ENCODE measurements around the gene KMT2B.

DNA sequence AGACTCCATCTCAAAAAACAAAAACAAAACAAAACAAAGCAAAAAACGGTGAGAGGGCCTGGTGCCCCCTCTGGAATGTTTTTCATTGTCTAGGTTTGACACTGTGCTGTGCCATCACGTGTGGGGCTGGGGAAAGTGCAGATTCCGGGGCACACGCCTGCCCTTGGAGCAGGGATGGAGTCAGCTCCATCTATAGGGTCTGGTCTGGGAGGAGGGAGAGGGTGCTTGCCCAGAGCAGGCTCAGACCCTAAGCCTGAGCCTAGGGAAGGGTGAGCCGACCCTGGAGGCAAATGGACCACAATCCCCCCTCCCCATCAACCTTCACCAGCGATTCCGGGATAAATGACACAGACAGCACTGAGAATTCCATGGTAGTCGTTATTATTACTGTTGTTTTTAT is 24.4 kb upstream of the KMT2B start:
- TF ChIP-seq, protein P1, sequence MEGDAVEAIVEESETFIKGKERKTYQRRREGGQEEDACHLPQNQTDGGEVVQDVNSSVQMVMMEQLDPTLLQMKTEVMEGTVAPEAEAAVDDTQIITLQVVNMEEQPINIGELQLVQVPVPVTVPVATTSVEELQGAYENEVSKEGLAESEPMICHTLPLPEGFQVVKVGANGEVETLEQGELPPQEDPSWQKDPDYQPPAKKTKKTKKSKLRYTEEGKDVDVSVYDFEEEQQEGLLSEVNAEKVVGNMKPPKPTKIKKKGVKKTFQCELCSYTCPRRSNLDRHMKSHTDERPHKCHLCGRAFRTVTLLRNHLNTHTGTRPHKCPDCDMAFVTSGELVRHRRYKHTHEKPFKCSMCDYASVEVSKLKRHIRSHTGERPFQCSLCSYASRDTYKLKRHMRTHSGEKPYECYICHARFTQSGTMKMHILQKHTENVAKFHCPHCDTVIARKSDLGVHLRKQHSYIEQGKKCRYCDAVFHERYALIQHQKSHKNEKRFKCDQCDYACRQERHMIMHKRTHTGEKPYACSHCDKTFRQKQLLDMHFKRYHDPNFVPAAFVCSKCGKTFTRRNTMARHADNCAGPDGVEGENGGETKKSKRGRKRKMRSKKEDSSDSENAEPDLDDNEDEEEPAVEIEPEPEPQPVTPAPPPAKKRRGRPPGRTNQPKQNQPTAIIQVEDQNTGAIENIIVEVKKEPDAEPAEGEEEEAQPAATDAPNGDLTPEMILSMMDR (conservative IDR thresholded peaks at IDR 0.05; ENCODE audit: low read length) = no peak
- no peak for TF ChIP-seq EZH2phosphoT487 (IDR thresholded peaks at IDR 0.05; ENCODE audit: borderline replicate concordance)

All from Loucy (cell line).